Neural crest cell (in vitro differentiated cells): ENCODE data around the gene RRP8. TPM values are rescaled to one million over a fixed set of nuclear protein-coding genes. Genes with fewer than 3 reads are reported as not detected.

Experiments
- DNase-seq: peaks from one replicate; pipeline ENCODE4 v3.0.0; 2021; ENCODE audit warnings: low read depth, mixed read lengths, low spot score
- H3K27ac Mint-ChIP-seq: one replicate; pipeline ENCODE4 v1.8.0; 2021; ENCODE audit warnings: mild to moderate bottlenecking, mixed read lengths; ENCODE audit not compliant: unreplicated experiment
- H3K27me3 Mint-ChIP-seq: 2 replicates; pipeline ENCODE4 v1.8.0; 2021; ENCODE audit warnings: low read depth, mild to moderate bottlenecking, mixed read lengths
- H3K36me3 Mint-ChIP-seq: 2 replicates; pipeline ENCODE4 v1.8.0; 2021; ENCODE audit warnings: low read depth, mild to moderate bottlenecking, mixed read lengths
- H3K4me1 Mint-ChIP-seq: 2 replicates; pipeline ENCODE4 v1.8.0; 2021; ENCODE audit warnings: mixed read lengths
- H3K4me3 Mint-ChIP-seq: one replicate; pipeline ENCODE4 v1.8.0; 2021; ENCODE audit warnings: mild to moderate bottlenecking, mixed read lengths
- H3K9me3 Mint-ChIP-seq: 2 replicates; pipeline ENCODE4 v1.8.0; 2021; ENCODE audit warnings: mixed read lengths
- CTCF ChIP-seq: fragments of 200-600 bp; sonication (generic); conservative IDR thresholded peaks from 2 replicates; pipeline ENCODE4 v1.5.0; 2021; ENCODE audit warnings: antibody characterized with exemption, mild to moderate bottlenecking
- total RNA-seq: library from RNA; stranded (reverse); gene quantifications from 2 replicates; pipeline ENCODE4 v1.2.1, GENCODE V29; 2021

Gene RRP8
- total RNA-seq, 1 donor from 2014 or later = 22.5 TPM

- no peak for DNase-seq
- Mint-ChIP-seq H3K4me1 (peaks cover 7% of the 10 kb centered on the region), H3K4me3 (no peak overlapping the region), H3K27ac (no peak overlapping the region), H3K27me3 (no peaks in the 10 kb centered on the region), H3K36me3 (peaks cover 2% of the 10 kb centered on the region), H3K9me3 (no peaks in the 10 kb centered on the region)
- TF ChIP-seq CTCF = no peak
Measured at GRCh38 chr11:6554828-6555706, 48.3 kb downstream of the RRP8 start.

- no peak overlapping the region for H3K27ac Mint-ChIP-seq
- H3K36me3 Mint-ChIP-seq = peaks cover 2% of the 10 kb centered on the region
- no peaks in the 10 kb centered on the region for H3K27me3 Mint-ChIP-seq
- TF ChIP-seq CTCF = no peak
- no peaks in the 10 kb centered on the region for H3K9me3 Mint-ChIP-seq
- no peak overlapping the region for H3K4me3 Mint-ChIP-seq
- no peak for DNase-seq
- H3K4me1 Mint-ChIP-seq = peaks cover 7% of the 10 kb centered on the region
Measured at GRCh38 chr11:6553634-6554033, 49.8 kb downstream of the RRP8 start.

GRCh38 chr11:6548641-6549040 lies 54.8 kb downstream of the RRP8 start:
- Mint-ChIP-seq H3K27ac (no peak overlapping the region), H3K36me3 (no peaks in the 10 kb centered on the region), H3K27me3 (no peaks in the 10 kb centered on the region), H3K9me3 (no peaks in the 10 kb centered on the region), H3K4me1 (no peaks in the 10 kb centered on the region), H3K4me3 (no peak overlapping the region)
- TF ChIP-seq CTCF = no peak
- DNase-seq = no peak

DNA sequence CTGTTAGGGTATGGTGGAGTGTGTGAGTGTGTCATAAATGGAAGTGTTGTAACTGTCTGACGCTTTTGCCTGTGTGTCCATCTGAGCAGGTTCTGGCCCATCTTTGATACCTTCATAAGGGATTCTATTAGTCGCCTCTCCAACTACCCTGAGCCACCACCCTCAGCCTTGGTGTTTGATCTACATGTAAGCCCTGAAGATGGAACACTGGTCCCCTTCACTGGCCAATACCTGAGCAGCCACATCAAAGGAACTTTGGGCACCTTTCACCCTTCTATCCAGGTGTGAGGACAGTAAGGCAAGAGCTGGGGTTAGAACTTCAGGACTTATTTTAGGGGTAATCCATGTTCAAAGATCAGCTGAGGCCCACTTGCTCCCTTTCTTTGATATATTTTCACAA lies 55.3 kb downstream of the RRP8 start:
- H3K9me3 Mint-ChIP-seq = no peaks in the 10 kb centered on the region
- H3K36me3 Mint-ChIP-seq = no peaks in the 10 kb centered on the region
- DNase-seq = no peak
- no peak for TF ChIP-seq CTCF
- no peak overlapping the region for H3K4me3 Mint-ChIP-seq
- no peaks in the 10 kb centered on the region for H3K27me3 Mint-ChIP-seq
- H3K27ac Mint-ChIP-seq = no peak overlapping the region
- H3K4me1 Mint-ChIP-seq = no peaks in the 10 kb centered on the region

DNA sequence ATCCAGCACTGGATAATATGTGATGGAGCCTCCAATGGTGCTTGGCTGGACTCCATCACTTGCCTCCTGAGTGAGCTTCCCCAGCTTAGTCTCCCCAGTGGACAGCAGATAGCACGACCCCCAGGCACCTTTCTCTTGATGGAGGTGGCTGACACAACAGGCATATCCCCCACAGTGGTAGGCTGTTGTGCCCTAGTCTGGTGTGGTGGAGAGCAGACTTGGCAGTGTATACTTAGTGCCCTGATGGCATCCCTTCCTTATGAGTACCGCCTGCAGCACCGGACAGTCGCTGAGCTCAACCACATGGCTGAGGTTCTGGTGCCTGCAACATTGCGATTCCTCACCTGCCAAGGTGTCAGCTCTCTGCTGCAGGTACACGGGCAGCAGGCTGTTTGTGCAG lies 56.2 kb downstream of the RRP8 start:
- H3K36me3 Mint-ChIP-seq = no peaks in the 10 kb centered on the region
- no peaks in the 10 kb centered on the region for H3K9me3 Mint-ChIP-seq
- H3K27me3 Mint-ChIP-seq = no peaks in the 10 kb centered on the region
- no peak overlapping the region for H3K4me3 Mint-ChIP-seq
- no peaks in the 10 kb centered on the region for H3K4me1 Mint-ChIP-seq
- TF ChIP-seq CTCF = no peak
- no peak overlapping the region for H3K27ac Mint-ChIP-seq
- DNase-seq = no peak
